DOHH2 (cell line): ENCODE results near the gene CCR8.

Experiments used
- EZH2phosphoT487 ChIP-seq: fragments of 200-600 bp; sonication (generic); IDR thresholded peaks from 2 replicates; pipeline ENCODE4 v1.6.1; 2017; ENCODE audit warnings: borderline replicate concordance, mild to moderate bottlenecking, antibody characterized with exemption, low read length, moderate library complexity, mixed read lengths
- TF ChIP-seq, protein P1 (sequence below): fragments of 200-600 bp; sonication (generic); IDR thresholded peaks from one replicate; pipeline ENCODE4 v1.5.1; 2014; ENCODE audit warnings: antibody characterized with exemption, mild to moderate bottlenecking, low read depth, low read length; ENCODE audit not compliant: poor library complexity, severe bottlenecking

DNA sequence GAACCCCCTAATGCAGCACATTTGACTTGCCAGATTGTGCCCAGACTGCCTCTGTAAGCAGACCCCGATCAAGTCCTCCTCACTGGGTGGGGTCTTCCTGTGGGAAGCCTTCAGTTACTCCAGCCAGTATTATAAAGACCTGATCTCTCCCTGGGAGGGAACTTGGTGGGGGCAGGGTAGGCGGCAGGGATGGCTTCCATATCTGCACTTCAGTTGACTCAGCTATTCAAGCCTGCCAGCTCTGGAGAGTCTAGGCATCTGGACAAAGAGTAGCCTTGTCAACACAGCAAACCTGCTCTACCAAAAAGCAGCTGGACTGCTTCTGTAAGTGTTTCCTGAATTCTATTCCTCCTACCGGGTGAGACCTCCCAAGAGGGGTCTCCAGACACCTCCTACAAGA, 32.7 kb downstream of the CCR8 start:
- TF ChIP-seq, protein P1, sequence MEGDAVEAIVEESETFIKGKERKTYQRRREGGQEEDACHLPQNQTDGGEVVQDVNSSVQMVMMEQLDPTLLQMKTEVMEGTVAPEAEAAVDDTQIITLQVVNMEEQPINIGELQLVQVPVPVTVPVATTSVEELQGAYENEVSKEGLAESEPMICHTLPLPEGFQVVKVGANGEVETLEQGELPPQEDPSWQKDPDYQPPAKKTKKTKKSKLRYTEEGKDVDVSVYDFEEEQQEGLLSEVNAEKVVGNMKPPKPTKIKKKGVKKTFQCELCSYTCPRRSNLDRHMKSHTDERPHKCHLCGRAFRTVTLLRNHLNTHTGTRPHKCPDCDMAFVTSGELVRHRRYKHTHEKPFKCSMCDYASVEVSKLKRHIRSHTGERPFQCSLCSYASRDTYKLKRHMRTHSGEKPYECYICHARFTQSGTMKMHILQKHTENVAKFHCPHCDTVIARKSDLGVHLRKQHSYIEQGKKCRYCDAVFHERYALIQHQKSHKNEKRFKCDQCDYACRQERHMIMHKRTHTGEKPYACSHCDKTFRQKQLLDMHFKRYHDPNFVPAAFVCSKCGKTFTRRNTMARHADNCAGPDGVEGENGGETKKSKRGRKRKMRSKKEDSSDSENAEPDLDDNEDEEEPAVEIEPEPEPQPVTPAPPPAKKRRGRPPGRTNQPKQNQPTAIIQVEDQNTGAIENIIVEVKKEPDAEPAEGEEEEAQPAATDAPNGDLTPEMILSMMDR, result no peak
- no peak for TF ChIP-seq EZH2phosphoT487
